Osteocyte (in vitro differentiated cells): Measurements from ENCODE around the gene SPG7. TPM values are rescaled to one million over a fixed set of nuclear protein-coding genes. Genes with fewer than 3 reads are reported as not detected.
"Not testable (repeated sequence)": the region's sequence is repeated elsewhere in the genome, so short reads cannot be mapped to it uniquely, and the experiment has no call there.

ENCODE experiments used
- DNase-seq: peaks from one replicate; pipeline ENCODE4 v3.0.0; 2021; ENCODE audit warnings: mixed read lengths; ENCODE audit not compliant: unreplicated experiment; ENCODE audit errors: extremely low spot score
- H3K27ac Mint-ChIP-seq: one replicate; pipeline ENCODE4 v1.8.0; 2021; ENCODE audit warnings: mild to moderate bottlenecking, mixed read lengths; ENCODE audit not compliant: unreplicated experiment
- H3K27me3 Mint-ChIP-seq: one replicate; pipeline ENCODE4 v1.8.0; 2021; ENCODE audit warnings: mixed read lengths; ENCODE audit not compliant: unreplicated experiment
- H3K36me3 Mint-ChIP-seq: one replicate; pipeline ENCODE4 v1.8.0; 2021; ENCODE audit warnings: mixed read lengths; ENCODE audit not compliant: unreplicated experiment
- H3K4me1 Mint-ChIP-seq: one replicate; pipeline ENCODE4 v1.8.0; 2021; ENCODE audit warnings: mixed read lengths; ENCODE audit not compliant: unreplicated experiment
- H3K4me3 Mint-ChIP-seq: one replicate; pipeline ENCODE4 v1.8.0; 2021; ENCODE audit warnings: mild to moderate bottlenecking, moderate library complexity, mixed read lengths; ENCODE audit not compliant: unreplicated experiment
- H3K9me3 Mint-ChIP-seq: one replicate; pipeline ENCODE4 v1.8.0; 2021; ENCODE audit warnings: mixed read lengths; ENCODE audit not compliant: unreplicated experiment
- total RNA-seq: library from RNA; stranded (reverse); gene quantifications from 2 replicates; pipeline ENCODE4 v1.2.1, GENCODE V29; 2021
- TF ChIP-seq, protein P1 (sequence below): fragments of 200-600 bp; sonication (generic); IDR thresholded peaks from 2 replicates; pipeline ENCODE4 v1.5.0; 2021; ENCODE audit warnings: antibody characterized with exemption, mild to moderate bottlenecking, moderate library complexity

SPG7 gene
- total RNA-seq, 1 donor from 2014 or later = 125 TPM

DNA sequence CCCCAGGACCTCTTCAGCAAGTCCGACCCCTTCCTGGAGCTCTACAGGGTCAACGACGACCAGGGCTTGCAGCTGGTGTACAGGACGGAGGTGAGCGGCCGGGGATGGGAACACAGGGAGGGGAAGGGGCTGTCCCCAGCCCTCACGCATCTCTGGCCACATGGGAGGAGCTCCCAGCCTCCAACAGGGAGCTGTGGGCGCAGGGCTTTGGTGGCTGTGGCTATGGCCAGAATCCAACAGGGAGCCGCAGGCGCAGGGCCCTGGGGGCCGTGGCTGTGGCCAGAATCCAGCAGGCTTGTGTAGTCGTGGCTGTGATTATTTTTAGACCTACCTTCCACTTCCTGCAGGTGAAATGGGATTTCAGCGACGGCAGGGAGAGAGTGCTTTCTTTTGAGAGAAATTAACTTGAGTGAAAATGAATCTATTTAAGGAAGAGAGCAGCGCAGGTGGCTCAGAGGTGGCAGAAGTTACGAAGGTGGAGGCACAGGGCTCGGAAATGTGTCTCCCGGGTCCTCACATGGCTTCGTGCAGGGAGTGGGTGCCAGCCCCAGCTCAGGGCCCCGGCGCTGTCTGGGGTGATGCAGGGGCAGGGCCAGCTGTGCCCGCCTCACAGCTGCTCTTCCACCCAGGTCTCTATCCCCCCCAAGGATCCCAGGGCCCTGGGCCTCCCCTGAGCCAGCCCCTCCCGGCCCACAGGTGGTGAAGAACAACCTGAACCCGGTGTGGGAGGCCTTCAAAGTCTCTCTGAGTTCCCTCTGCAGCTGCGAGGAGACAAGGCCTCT is 76.8 kb downstream of the SPG7 start:
- Mint-ChIP-seq H3K36me3 (no peaks in the 10 kb centered on the region), H3K4me3 (no peak overlapping the region), H3K27ac (no peak overlapping the region), H3K27me3 (no peaks in the 10 kb centered on the region), H3K4me1 (peaks cover 2% of the 10 kb centered on the region), H3K9me3 (no peaks in the 10 kb centered on the region)
- TF ChIP-seq, protein P1, sequence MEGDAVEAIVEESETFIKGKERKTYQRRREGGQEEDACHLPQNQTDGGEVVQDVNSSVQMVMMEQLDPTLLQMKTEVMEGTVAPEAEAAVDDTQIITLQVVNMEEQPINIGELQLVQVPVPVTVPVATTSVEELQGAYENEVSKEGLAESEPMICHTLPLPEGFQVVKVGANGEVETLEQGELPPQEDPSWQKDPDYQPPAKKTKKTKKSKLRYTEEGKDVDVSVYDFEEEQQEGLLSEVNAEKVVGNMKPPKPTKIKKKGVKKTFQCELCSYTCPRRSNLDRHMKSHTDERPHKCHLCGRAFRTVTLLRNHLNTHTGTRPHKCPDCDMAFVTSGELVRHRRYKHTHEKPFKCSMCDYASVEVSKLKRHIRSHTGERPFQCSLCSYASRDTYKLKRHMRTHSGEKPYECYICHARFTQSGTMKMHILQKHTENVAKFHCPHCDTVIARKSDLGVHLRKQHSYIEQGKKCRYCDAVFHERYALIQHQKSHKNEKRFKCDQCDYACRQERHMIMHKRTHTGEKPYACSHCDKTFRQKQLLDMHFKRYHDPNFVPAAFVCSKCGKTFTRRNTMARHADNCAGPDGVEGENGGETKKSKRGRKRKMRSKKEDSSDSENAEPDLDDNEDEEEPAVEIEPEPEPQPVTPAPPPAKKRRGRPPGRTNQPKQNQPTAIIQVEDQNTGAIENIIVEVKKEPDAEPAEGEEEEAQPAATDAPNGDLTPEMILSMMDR = no peak
- no peak for DNase-seq

DNA sequence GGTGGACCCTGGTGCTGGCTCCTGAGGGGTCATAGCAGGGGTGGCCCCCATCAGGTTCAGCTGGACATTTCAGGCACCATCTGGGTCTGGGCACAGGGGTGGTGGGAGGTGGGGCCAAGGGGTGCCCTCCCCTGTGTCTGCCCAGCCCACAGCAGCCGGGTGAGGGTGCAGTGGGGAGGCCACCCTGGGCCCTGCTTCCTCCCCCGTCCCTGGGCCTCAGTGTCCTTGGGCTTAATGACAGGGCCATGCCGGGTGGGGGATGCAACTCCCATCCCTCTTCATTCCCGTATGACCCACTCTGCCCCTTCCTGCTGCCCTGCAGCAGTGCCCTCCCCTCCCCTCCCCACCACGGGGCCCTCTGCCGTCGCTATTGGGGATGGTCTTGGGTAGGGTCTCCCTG is 78.0 kb downstream of the SPG7 start:
- Mint-ChIP-seq H3K27ac (no peak overlapping the region), H3K9me3 (no peaks in the 10 kb centered on the region), H3K4me1 (peaks cover 2% of the 10 kb centered on the region), H3K27me3 (no peaks in the 10 kb centered on the region), H3K36me3 (no peaks in the 10 kb centered on the region), H3K4me3 (no peak overlapping the region)
- TF ChIP-seq, protein P1 = no peak
- DNase-seq = no peak

DNA sequence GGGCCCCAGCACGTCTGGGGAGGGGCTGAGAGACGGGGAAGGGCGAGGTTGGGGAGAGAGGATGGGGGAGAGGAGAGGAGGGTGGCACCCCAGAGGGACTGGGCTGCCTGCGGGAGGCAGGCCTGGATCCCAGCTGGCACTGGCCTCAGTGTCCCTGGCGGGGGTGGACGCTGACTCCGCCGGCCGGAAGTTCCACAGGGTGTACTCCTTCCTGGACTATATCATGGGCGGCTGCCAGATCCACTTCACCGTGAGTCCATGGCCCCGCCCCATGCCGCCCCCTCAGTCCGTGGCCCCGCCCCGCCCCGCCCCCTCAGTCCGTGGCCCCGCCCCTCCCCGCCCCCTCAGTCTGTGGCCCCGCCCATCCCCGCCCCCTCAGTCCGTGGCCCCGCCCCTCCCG is 78.7 kb downstream of the SPG7 start:
- DNase-seq = no peak
- Mint-ChIP-seq H3K4me3 (no peak overlapping the region), H3K36me3 (no peaks in the 10 kb centered on the region), H3K27me3 (no peaks in the 10 kb centered on the region), H3K4me1 (peaks cover 2% of the 10 kb centered on the region), H3K9me3 (no peaks in the 10 kb centered on the region), H3K27ac (no peak overlapping the region)
- TF ChIP-seq, protein P1 = no peak

DNA sequence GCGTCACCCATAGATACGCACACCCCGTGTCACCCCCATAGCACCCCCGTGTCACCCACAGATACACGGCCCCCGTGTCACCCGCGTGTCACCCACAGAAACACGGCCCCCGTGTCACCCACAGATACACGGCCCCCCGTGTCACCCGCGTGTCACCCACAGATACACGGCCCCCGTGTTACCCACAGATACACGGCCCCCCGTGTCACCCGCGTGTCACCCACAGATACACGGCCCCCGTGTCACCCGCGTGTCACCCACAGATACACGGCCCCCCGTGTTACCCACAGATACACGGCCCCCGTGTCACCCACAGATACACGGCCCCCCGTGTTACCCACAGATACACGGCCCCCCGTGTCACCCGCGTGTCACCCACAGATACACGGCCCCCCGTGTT is 79.5 kb downstream of the SPG7 start:
- H3K4me1 Mint-ChIP-seq, DNase-seq, H3K36me3 Mint-ChIP-seq, H3K9me3 Mint-ChIP-seq, H3K27ac Mint-ChIP-seq, H3K27me3 Mint-ChIP-seq, H3K4me3 Mint-ChIP-seq: not testable (repeated sequence)

DNA sequence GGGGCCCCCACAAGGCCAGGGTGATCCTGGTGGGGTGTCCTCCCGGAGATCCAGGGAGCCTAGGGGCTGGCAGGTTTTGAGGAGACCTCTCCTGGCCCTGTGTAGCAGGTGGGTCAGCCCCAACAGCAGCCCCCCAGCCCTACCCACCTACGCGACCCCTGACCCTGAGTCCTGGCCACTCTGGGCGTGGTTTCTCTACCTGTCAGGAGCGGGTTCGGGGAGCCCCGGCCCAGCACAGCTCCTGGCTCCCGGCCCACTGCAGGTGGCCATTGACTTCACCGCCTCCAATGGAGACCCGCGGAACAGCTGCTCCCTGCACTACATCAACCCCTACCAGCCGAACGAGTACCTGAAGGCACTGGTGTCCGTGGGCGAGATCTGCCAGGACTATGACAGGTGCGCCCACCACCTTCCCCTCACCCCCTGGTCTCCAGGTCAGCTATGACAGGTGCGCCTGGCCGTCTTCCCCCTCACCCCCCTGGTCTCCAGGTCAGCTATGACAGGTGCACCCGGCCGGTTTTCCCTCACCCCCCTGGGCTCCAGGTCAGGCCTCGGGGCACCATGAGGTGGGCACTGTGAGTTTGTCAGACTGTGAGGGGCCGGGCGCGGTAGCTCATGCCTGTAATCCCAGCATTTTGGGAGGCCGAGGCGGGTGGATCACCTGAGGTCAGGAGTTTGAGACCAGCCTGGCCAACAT is 80.4 kb downstream of the SPG7 start:
- TF ChIP-seq, protein P1 = no peak
- Mint-ChIP-seq H3K4me3 (no peak overlapping the region), H3K9me3 (no peaks in the 10 kb centered on the region), H3K36me3 (no peaks in the 10 kb centered on the region), H3K4me1 (peaks cover 2% of the 10 kb centered on the region), H3K27me3 (no peaks in the 10 kb centered on the region), H3K27ac (no peak overlapping the region)
- DNase-seq = no peak
